HEK293T (cell line): Measurements from ENCODE around the gene MYO5B.

ENCODE experiments used
- ARNT ChIP-seq: fragments of 450-650 bp; IDR thresholded peaks from 2 replicates; pipeline ENCODE4 v1.6.1; 2017; ENCODE audit warnings: mild to moderate bottlenecking
- BHLHE40 ChIP-seq: fragments of 450-650 bp; IDR thresholded peaks from 2 replicates; pipeline ENCODE4 v1.6.1; 2016; ENCODE audit warnings: mild to moderate bottlenecking, moderate library complexity, borderline replicate concordance
- ELF4 ChIP-seq: fragments of 450-650 bp; IDR thresholded peaks from 2 replicates; pipeline ENCODE4 v1.6.1; 2017; ENCODE audit warnings: antibody characterized with exemption
- FOXA1 ChIP-seq: fragments of 450-650 bp; IDR thresholded peaks from 2 replicates; pipeline ENCODE4 v1.6.1; 2016; ENCODE audit warnings: mild to moderate bottlenecking
- FOXM1 ChIP-seq: fragments of 450-650 bp; IDR thresholded peaks from 2 replicates; pipeline ENCODE4 v1.6.1; 2017; ENCODE audit warnings: mild to moderate bottlenecking, borderline replicate concordance
- HDGF ChIP-seq: fragments of 450-650 bp; IDR thresholded peaks from 2 replicates; pipeline ENCODE4 v1.6.1; 2017; ENCODE audit warnings: antibody characterized with exemption, borderline replicate concordance
- L3MBTL2 ChIP-seq: fragments of 450-650 bp; conservative IDR thresholded peaks from 2 replicates; pipeline ENCODE4 v1.6.1; 2016; ENCODE audit warnings: mild to moderate bottlenecking
- SP1 ChIP-seq: fragments of 450-650 bp; IDR thresholded peaks from 2 replicates; pipeline ENCODE4 v1.6.1; 2017

DNA sequence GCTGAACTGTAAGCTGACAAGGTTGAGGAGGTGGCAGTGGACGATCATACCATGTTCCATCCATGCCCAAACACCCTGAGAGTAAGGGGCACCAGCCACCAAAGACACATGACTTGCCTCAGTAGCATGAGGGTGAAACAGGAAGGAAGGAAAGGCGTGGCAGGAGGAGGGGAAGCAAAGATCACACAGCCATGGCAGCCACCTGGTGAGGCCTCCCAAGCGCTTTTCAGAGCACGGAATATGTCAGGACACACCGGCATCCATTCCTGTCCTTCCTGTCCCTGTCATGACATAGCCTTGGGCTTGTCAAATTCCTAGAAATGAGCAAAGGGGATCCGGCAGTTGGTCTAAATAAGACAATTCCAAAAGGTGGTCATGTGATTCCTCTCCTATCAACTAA, 118.7 kb downstream of the MYO5B start:
- TF ChIP-seq L3MBTL2 (no peak), HDGF (no peak), BHLHE40 (no peak), ELF4 (no peak), ARNT (no peak), FOXA1 (no peak), SP1 (no peak), FOXM1 (no peak)
